Smooth muscle cell (in vitro differentiated cells): ENCODE data around the gene RPL6. TPM values are rescaled to one million over a fixed set of nuclear protein-coding genes. Genes with fewer than 3 reads are reported as not detected.

ENCODE experiments used
- DNase-seq: peaks from one replicate; lab custom pipeline; 2025; ENCODE audit not compliant: unreplicated experiment; lab: John Stamatoyannopoulos, UW
- H2AFZ ChIP-seq: fragments of 200-600 bp; sonication (generic); 2 replicates; pipeline ENCODE4 v1.6.0; 2016; ENCODE audit warnings: antibody characterized with exemption, low read depth, mild to moderate bottlenecking
- H3F3A ChIP-seq: fragments of 200-600 bp; sonication (generic); 2 replicates; pipeline ENCODE4 v1.6.0; 2017; ENCODE audit warnings: antibody characterized with exemption, low read depth
- H3K27ac ChIP-seq: fragments of 200-600 bp; sonication (generic); 2 replicates; pipeline ENCODE4 v1.5.1; 2016; ENCODE audit warnings: low read depth, mild to moderate bottlenecking
- H3K27me3 ChIP-seq: fragments of 200-600 bp; sonication (generic); 2 replicates; pipeline ENCODE4 v1.6.1; 2016; ENCODE audit warnings: low read depth, mild to moderate bottlenecking
- H3K36me3 ChIP-seq: fragments of 200-600 bp; sonication (generic); 2 replicates; pipeline ENCODE4 v1.5.1; 2016; ENCODE audit warnings: low read depth
- H3K4me1 ChIP-seq: fragments of 200-600 bp; sonication (generic); 2 replicates; pipeline ENCODE4 v1.5.1; 2016; ENCODE audit warnings: low read depth
- H3K4me2 ChIP-seq: fragments of 200-600 bp; sonication (generic); 2 replicates; pipeline ENCODE4 v1.6.0; 2016; ENCODE audit warnings: mild to moderate bottlenecking
- H3K4me3 ChIP-seq: fragments of 200-600 bp; sonication (generic); 2 replicates; pipeline ENCODE4 v1.5.1; 2016; ENCODE audit warnings: mild to moderate bottlenecking
- H3K79me2 ChIP-seq: fragments of 200-600 bp; sonication (generic); 2 replicates; pipeline ENCODE4 v1.6.0; 2016; ENCODE audit warnings: low read depth, mild to moderate bottlenecking
- H3K9ac ChIP-seq: fragments of 200-600 bp; sonication (generic); 2 replicates; pipeline ENCODE4 v1.6.0; 2016; ENCODE audit warnings: low read depth
- H3K9me3 ChIP-seq: fragments of 200-600 bp; sonication (generic); replicated peaks from 2 replicates; pipeline ENCODE4 v1.5.1; 2016; ENCODE audit warnings: low read depth
- H4K20me1 ChIP-seq: fragments of 200-600 bp; sonication (generic); 2 replicates; pipeline ENCODE4 v1.6.0; 2016; ENCODE audit warnings: low read depth
- CTCF ChIP-seq: fragments of 200-600 bp; sonication (generic); IDR thresholded peaks from 2 replicates; pipeline ENCODE4 v1.5.1; 2017; ENCODE audit warnings: borderline replicate concordance, mild to moderate bottlenecking, antibody characterized with exemption; ENCODE audit not compliant: insufficient read depth, poor library complexity, severe bottlenecking
- WGBS: methylation state at CpG from one replicate; pipeline ENCODE4 v1.1.7; 2016; ENCODE audit warnings: low lambda C conversion rate; 5-methylcytosine and 5-hydroxymethylcytosine counted together
- polyA plus RNA-seq: library from polyadenylated mRNA; unstranded; fragments of >200 nt; fragmentation: Nextera tagmentation; extraction: Ambion mirVana; gene quantifications from 2 replicates; pipeline ENCODE4 v1.2.1, GENCODE V29; 2016
- total RNA-seq: library from RNA; depleted of rRNA; stranded (reverse); fragments of >200 nt; gene quantifications from 2 replicates; pipeline ENCODE4 v1.2.3, GENCODE V29; 2014

The RPL6 gene
- total and polyA plus RNA-seq, 2 experiments from 2014 or later, result 333 to 1,797 TPM

- Histone ChIP-seq H3K27ac (no peak overlapping the region), H3K27me3 (no peaks in the 10 kb centered on the region), H3K9ac (no peak overlapping the region), H3K9me3 (no peaks in the 10 kb centered on the region), H3F3A (no peaks in the 10 kb centered on the region), H4K20me1 (peaks cover 96% of the 10 kb centered on the region), H3K4me2 (no peak overlapping the region), H2AFZ (no peak overlapping the region), H3K36me3 (no peaks in the 10 kb centered on the region), H3K79me2 (peaks cover 98% of the 10 kb centered on the region), H3K4me1 (no peaks in the 10 kb centered on the region), H3K4me3 (no peak overlapping the region)
- no peak for TF ChIP-seq CTCF
- DNase-seq, result no peak
- WGBS, result 97% methylated on average over 7 of the region's 7 CpGs
Observed at GRCh38 chr12:112425582-112426382, 16.4 kb upstream of the RPL6 start.

- WGBS, result 95% methylated on average over 3 of the region's 3 CpGs
- no peaks in the 10 kb centered on the region for H3K9me3 ChIP-seq
- H3K4me3 ChIP-seq, result no peak overlapping the region
- H3K4me2 ChIP-seq, result no peak overlapping the region
- H2AFZ ChIP-seq, result no peak overlapping the region
- TF ChIP-seq CTCF, result no peak
- H3K36me3 ChIP-seq, result no peaks in the 10 kb centered on the region
- peaks cover 9% of the 10 kb centered on the region for H3K4me1 ChIP-seq
- H3K27ac ChIP-seq, result no peak overlapping the region
- H3K9ac ChIP-seq, result no peak overlapping the region
- H3K79me2 ChIP-seq, result peaks cover 98% of the 10 kb centered on the region
- H4K20me1 ChIP-seq, result peaks cover 94% of the 10 kb centered on the region
- H3F3A ChIP-seq, result no peaks in the 10 kb centered on the region
- DNase-seq, result no peak
- H3K27me3 ChIP-seq, result no peaks in the 10 kb centered on the region
Observed at GRCh38 chr12:112424126-112424525, 14.7 kb upstream of the RPL6 start.

GRCh38 chr12:112422531-112422930 is 13.1 kb upstream of the RPL6 start:
- no peak overlapping the region for H3K27ac ChIP-seq
- TF ChIP-seq CTCF, result no peak
- no peaks in the 10 kb centered on the region for H3F3A ChIP-seq
- H2AFZ ChIP-seq, result no peak overlapping the region
- H3K9ac ChIP-seq, result no peak overlapping the region
- H3K4me2 ChIP-seq, result no peak overlapping the region
- peaks cover 93% of the 10 kb centered on the region for H3K79me2 ChIP-seq
- H3K9me3 ChIP-seq, result no peaks in the 10 kb centered on the region
- no peaks in the 10 kb centered on the region for H3K36me3 ChIP-seq
- H3K4me3 ChIP-seq, result no peak overlapping the region
- peaks cover 78% of the 10 kb centered on the region for H4K20me1 ChIP-seq
- WGBS, result 80% methylated on average over 5 of the region's 5 CpGs
- no peaks in the 10 kb centered on the region for H3K27me3 ChIP-seq
- no peak for DNase-seq
- H3K4me1 ChIP-seq, result peaks cover 15% of the 10 kb centered on the region

GRCh38 chr12:112421363-112421762 is 12.0 kb upstream of the RPL6 start:
- peaks cover 15% of the 10 kb centered on the region for H3K4me1 ChIP-seq
- H3K27ac ChIP-seq, result no peak overlapping the region
- H2AFZ ChIP-seq, result no peak overlapping the region
- no peaks in the 10 kb centered on the region for H3F3A ChIP-seq
- H3K4me2 ChIP-seq, result no peak overlapping the region
- no peaks in the 10 kb centered on the region for H3K36me3 ChIP-seq
- peaks cover 82% of the 10 kb centered on the region for H3K79me2 ChIP-seq
- no peak overlapping the region for H3K4me3 ChIP-seq
- no peaks in the 10 kb centered on the region for H3K9me3 ChIP-seq
- no peak for TF ChIP-seq CTCF
- no peak overlapping the region for H3K9ac ChIP-seq
- DNase-seq, result no peak
- H4K20me1 ChIP-seq, result peaks cover 69% of the 10 kb centered on the region
- H3K27me3 ChIP-seq, result no peaks in the 10 kb centered on the region
- WGBS, result 93% methylated on average over 1 of the region's 1 CpG
